HFF-Myc (cell line): ENCODE results near the gene CRYBG2.
"Not testable (repeated sequence)": the region's sequence is repeated elsewhere in the genome, so short reads cannot be mapped to it uniquely, and the experiment has no call there.

Source experiments
- DNase-seq: peaks from one replicate; pipeline ENCODE4 v3.0.0-alpha.2; 2011; ENCODE audit warnings: low read depth; ENCODE audit errors: extremely low read depth
- H3K4me3 ChIP-seq: replicated peaks from 2 replicates; pipeline ENCODE4 v1.5.1; 2011; ENCODE audit warnings: low read depth, mild to moderate bottlenecking, control low read depth, low read length
- CTCF ChIP-seq: IDR thresholded peaks from 2 replicates; pipeline ENCODE4 v1.5.1; 2012; ENCODE audit warnings: mild to moderate bottlenecking, low read depth, low read length, control low read depth; ENCODE audit errors: missing control alignments

Gene CRYBG2

GRCh38 chr1:26389604-26390247 is 35.8 kb upstream of the CRYBG2 start:
- H3K4me3 ChIP-seq: no peak overlapping the region
- DNase-seq: no peak
- no peak for TF ChIP-seq CTCF

GRCh38 chr1:26388791-26389445 is 35.0 kb upstream of the CRYBG2 start:
- no peak for TF ChIP-seq CTCF
- no peak overlapping the region for H3K4me3 ChIP-seq
- DNase-seq: no peak

- TF ChIP-seq CTCF: no peak
- peak; percentile 32 for DNase-seq
- H3K4me3 ChIP-seq: no peak overlapping the region
Observed at GRCh38 chr1:26387447-26387846, 33.5 kb upstream of the CRYBG2 start.

- DNase-seq, H3K4me3 ChIP-seq: not testable (repeated sequence)
Observed at GRCh38 chr1:26385063-26385462, 31.1 kb upstream of the CRYBG2 start.

- no peak for TF ChIP-seq CTCF
- H3K4me3 ChIP-seq: no peak overlapping the region
- no peak for DNase-seq
Observed at GRCh38 chr1:26384076-26384475, 30.1 kb upstream of the CRYBG2 start.

GRCh38 chr1:26378879-26379251 is 24.9 kb upstream of the CRYBG2 start:
- no peak overlapping the region for H3K4me3 ChIP-seq
- no peak for DNase-seq
- TF ChIP-seq CTCF: no peak

GRCh38 chr1:26378088-26378878 is 24.4 kb upstream of the CRYBG2 start:
- no peak overlapping the region for H3K4me3 ChIP-seq
- TF ChIP-seq CTCF: no peak
- DNase-seq: peak; percentile 90
